Measurements from ENCODE around the gene ACSF2. TPM values are rescaled to one million over a fixed set of nuclear protein-coding genes. Genes with fewer than 3 reads are reported as not detected.

ACSF2 gene
- total and polyA plus RNA-seq, 2 donors (not counting 3 experiments of a cell fraction or from before 2014, with no cell fraction given): 33.2 to 37.2 TPM

- ChIA-PET CTCF (no interaction called here), POLR2A (no interaction called here)
- Histone ChIP-seq H3K36me3 (ENCODE audit: control insufficient read depth in 2 of 2, extremely low read depth in 1 of 2, insufficient read depth in 2 of 2, low read length in 2 of 2) (no peaks in the 10 kb centered on the region), H3K4me2 (ENCODE audit: insufficient read depth, low read length) (no peak overlapping the region), H4K20me1 (replicated peaks; ENCODE audit: control insufficient read depth, extremely low read depth, insufficient read depth, low read length) (no peaks in the 10 kb centered on the region), H3K4me1 (ENCODE audit: control insufficient read depth, extremely low read depth, insufficient read depth, low read length) (no peaks in the 10 kb centered on the region), H3K9ac (replicated peaks; ENCODE audit: extremely low read depth, insufficient read depth, low read length) (no peak overlapping the region), H2AFZ (ENCODE audit: low read depth, low read length) (no peak overlapping the region), H3K9me1 (replicated peaks; ENCODE audit: control insufficient read depth, extremely low read depth, insufficient read depth, low read length) (no peaks in the 10 kb centered on the region), H3K79me2 (ENCODE audit: control insufficient read depth, insufficient read depth, low read length) (no peaks in the 10 kb centered on the region), H3K27ac (ENCODE audit: insufficient read depth, low read depth, low read length) (no peak overlapping the region), H3K27me3 (ENCODE audit: control insufficient read depth in 2 of 2, insufficient read depth in 2 of 2, low read length in 2 of 2) (no peaks in the 10 kb centered on the region), H3K9me3 (replicated peaks; ENCODE audit: control insufficient read depth, insufficient read depth, low read length) (no peaks in the 10 kb centered on the region), H3K4me3 (replicated peaks in 1 of 3; ENCODE audit: insufficient read depth in 1 of 3, low read depth in 1 of 3, low read length in 3 of 3) (no peak overlapping the region)
- FAIRE-seq: no peak
- DNase-seq (ENCODE audit: low read depth, low spot score): no peak
- dilution Hi-C loops (cut with MboI; ENCODE audit: extremely low pct_ligation_motif_present, low sequenced_read_pairs) (no loop called here), intact Hi-C loops (cut with micrococcal nuclease) (no loop called here)
- TF ChIP-seq MAX (IDR thresholded peaks at IDR 0.05; ENCODE audit: insufficient read depth, insufficient read length) (no peak), GATA2 (IDR thresholded peaks at IDR 0.05; ENCODE audit: insufficient read depth, insufficient read length, low read depth, low read length) (no peak), MYC (IDR thresholded peaks at IDR 0.05; ENCODE audit: low read depth, low read length) (no peak), CTCF (IDR thresholded peaks at IDR 0.05; ENCODE audit: extremely low read depth in 1 of 2, insufficient read depth in 1 of 2, low read depth in 1 of 2, low read length in 2 of 2) (no peak), FOS (IDR thresholded peaks at IDR 0.05; ENCODE audit: borderline replicate concordance, insufficient read depth, low read length) (no peak), JUN (IDR thresholded peaks at IDR 0.05; ENCODE audit: borderline replicate concordance, insufficient read depth, insufficient read length, low read depth) (no peak), EZH2 (IDR thresholded peaks at IDR 0.05; ENCODE audit: borderline replicate concordance, low read depth, low read length, severe bottlenecking) (no peak), POLR2A (IDR thresholded peaks at IDR 0.05; ENCODE audit: low read depth, low read length) (no peak), POLR2AphosphoS5 (IDR thresholded peaks at IDR 0.05; ENCODE audit: insufficient read depth, low read depth, low read length) (no peak)
- no TSS peak for BruUV-seq (replicated peaks)
Observed at GRCh38 chr17:50451943-50452629, 26.1 kb downstream of the ACSF2 start.

Measured in endothelial cell of umbilical vein (primary cell).